Central memory CD8-positive, alpha-beta T cell (primary cell): ENCODE data around the gene VPS50.
"Not testable (repeated sequence)": the region's sequence is repeated elsewhere in the genome, so short reads cannot be mapped to it uniquely, and the experiment has no call there.

Experiments
- ATAC-seq: fragments of 150-1000 bp; cut with Tn5 transposase; replicated peaks from 2 replicates; pipeline ENCODE4 v1.10.0; 2022; ENCODE audit warnings: mild to moderate bottlenecking, moderate FRiP score, moderate number of reproducible peaks; ENCODE audit not compliant: poor library complexity, severe bottlenecking; ENCODE audit errors: extremely low read depth
- DNase-seq, 2 donors: peaks; one replicate each; pipeline ENCODE4 v3.0.0; 2021; ENCODE audit warnings: low spot score in 2 of 2
- H3K27ac Mint-ChIP-seq: one replicate; pipeline ENCODE4 v1.8.0; 2022; ENCODE audit warnings: low read depth, mild to moderate bottlenecking, moderate library complexity, mixed read lengths
- H3K27me3 Mint-ChIP-seq: one replicate; pipeline ENCODE4 v1.8.0; 2022; ENCODE audit warnings: mixed read lengths
- H3K36me3 Mint-ChIP-seq: one replicate; pipeline ENCODE4 v1.8.0; 2022; ENCODE audit warnings: mild to moderate bottlenecking, moderate library complexity, mixed read lengths; ENCODE audit not compliant: insufficient read depth
- H3K4me1 Mint-ChIP-seq: one replicate; pipeline ENCODE4 v1.8.0; 2022; ENCODE audit warnings: mixed read lengths
- H3K4me3 Mint-ChIP-seq: one replicate; pipeline ENCODE4 v1.8.0; 2022; ENCODE audit warnings: mild to moderate bottlenecking, moderate library complexity, mixed read lengths
- H3K9me3 Mint-ChIP-seq: one replicate; pipeline ENCODE4 v1.8.0; 2022; ENCODE audit warnings: mixed read lengths

Gene VPS50

GRCh38 chr7:93314449-93314848 is 82.3 kb downstream of the VPS50 start:
- Mint-ChIP-seq H3K27me3 (no peaks in the 10 kb centered on the region), H3K27ac (no peak overlapping the region), H3K4me3 (no peak overlapping the region), H3K9me3 (no peaks in the 10 kb centered on the region), H3K36me3 (peaks cover 14% of the 10 kb centered on the region), H3K4me1 (no peaks in the 10 kb centered on the region)
- ATAC-seq, result no peak
- no peak for DNase-seq

- Mint-ChIP-seq H3K36me3 (peaks cover 19% of the 10 kb centered on the region), H3K4me3 (no peak overlapping the region), H3K27ac (no peak overlapping the region), H3K27me3 (no peaks in the 10 kb centered on the region), H3K4me1 (no peaks in the 10 kb centered on the region), H3K9me3 (no peaks in the 10 kb centered on the region)
- ATAC-seq (no peak), DNase-seq (no peak)
Measured at GRCh38 chr7:93315896-93316295, 83.7 kb downstream of the VPS50 start.

- Mint-ChIP-seq H3K4me3 (no peak overlapping the region), H3K4me1 (no peaks in the 10 kb centered on the region), H3K27me3 (no peaks in the 10 kb centered on the region), H3K27ac (no peak overlapping the region), H3K9me3 (no peaks in the 10 kb centered on the region), H3K36me3 (peaks cover 23% of the 10 kb centered on the region)
- ATAC-seq (no peak), DNase-seq (no peak)
Measured at GRCh38 chr7:93316730-93317129, 84.6 kb downstream of the VPS50 start.

DNA sequence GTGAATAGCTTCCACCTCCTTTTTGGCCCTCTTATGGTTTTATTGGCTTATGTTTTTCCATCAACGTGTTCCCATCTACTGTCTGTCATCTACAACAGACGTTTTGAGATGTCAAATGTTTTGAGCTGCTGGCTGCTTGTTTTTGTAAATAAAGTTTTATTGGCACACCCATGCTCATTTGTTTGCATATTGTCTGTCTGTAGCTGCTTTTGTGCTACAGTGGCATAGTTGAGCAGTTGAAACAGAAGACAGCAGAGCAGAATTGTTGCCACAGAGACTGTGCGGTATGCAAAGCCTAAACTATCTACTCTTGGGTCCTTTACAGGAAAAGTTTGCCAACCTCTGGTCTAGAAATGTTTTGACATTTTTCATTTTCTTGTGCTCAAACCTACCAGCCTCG is 88.7 kb downstream of the VPS50 start:
- Mint-ChIP-seq H3K27ac (no peak overlapping the region), H3K9me3 (no peaks in the 10 kb centered on the region), H3K36me3 (peaks cover 20% of the 10 kb centered on the region), H3K27me3 (no peaks in the 10 kb centered on the region), H3K4me1 (no peaks in the 10 kb centered on the region), H3K4me3 (no peak overlapping the region)
- no peak for ATAC-seq
- no peak for DNase-seq

DNA sequence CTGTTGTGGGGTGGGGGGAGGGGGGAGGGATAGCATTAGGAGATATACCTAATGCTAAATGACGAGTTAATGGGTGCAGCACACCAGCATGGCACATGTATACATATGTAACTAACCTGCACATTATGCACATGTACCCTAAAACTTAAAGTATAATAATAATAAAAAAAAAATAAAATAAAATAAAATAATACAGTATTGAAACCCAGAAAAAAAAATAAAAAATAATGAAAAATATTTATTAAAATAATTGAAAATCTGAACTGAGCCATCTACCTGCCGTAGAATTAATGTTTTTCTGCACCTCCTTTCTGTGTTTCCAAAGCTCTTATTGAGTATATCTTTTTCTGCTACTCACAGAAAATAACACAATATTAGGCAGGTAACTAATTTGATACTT is 94.1 kb downstream of the VPS50 start:
- H3K27me3 Mint-ChIP-seq, ATAC-seq, H3K9me3 Mint-ChIP-seq, H3K4me1 Mint-ChIP-seq, H3K4me3 Mint-ChIP-seq, H3K27ac Mint-ChIP-seq, DNase-seq: not testable (repeated sequence)
- peaks cover 12% of the 10 kb centered on the region for H3K36me3 Mint-ChIP-seq

- Mint-ChIP-seq H3K27ac (no peak overlapping the region), H3K9me3 (no peaks in the 10 kb centered on the region), H3K4me3 (no peak overlapping the region), H3K36me3 (peaks cover 8% of the 10 kb centered on the region), H3K4me1 (no peaks in the 10 kb centered on the region), H3K27me3 (no peaks in the 10 kb centered on the region)
- DNase-seq (no peak), ATAC-seq (no peak)
Measured at GRCh38 chr7:93327006-93327633, 95.0 kb downstream of the VPS50 start.

DNA sequence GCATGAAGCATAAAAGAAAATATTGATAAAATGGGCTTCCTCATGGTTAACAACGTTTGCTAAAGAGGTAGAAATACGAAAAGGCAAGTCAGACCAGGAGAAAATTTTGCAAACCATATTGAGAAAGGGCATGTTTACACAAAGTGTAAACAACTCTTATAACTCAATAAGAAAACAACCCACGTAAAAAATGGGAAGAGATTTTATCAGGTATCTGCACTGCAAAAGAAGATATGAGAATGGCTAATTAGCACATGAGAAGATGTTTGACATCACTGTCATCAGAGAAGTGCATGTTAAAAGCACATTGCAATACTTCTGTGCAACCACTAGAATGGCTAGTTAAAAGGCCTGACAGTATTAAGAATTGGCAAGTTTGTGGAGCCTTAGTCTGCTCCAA is 99.5 kb downstream of the VPS50 start:
- Mint-ChIP-seq H3K4me3 (no peak overlapping the region), H3K9me3 (no peaks in the 10 kb centered on the region), H3K27me3 (no peaks in the 10 kb centered on the region), H3K4me1 (no peaks in the 10 kb centered on the region), H3K36me3 (peaks cover 4% of the 10 kb centered on the region), H3K27ac (no peak overlapping the region)
- ATAC-seq (no peak), DNase-seq (no peak)

DNA sequence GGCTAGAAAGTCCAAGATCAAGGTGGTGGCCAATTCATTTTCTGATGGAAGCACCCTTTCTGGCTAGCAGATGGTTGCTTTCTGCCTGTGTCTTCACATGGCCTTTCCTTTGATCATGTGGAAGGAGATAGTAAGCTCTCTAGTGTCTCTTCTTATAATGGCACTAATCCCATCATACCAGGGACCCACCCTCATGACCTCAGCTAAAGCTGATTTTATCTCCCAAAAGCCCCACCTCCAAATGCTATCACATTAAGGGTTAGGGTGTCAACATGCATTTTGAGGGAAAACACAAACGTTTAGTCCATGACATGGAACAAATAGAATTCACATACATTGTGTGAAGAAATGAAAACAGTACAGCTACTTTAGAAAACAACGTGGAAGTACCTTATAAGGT is 100.0 kb downstream of the VPS50 start:
- H3K27ac Mint-ChIP-seq, result no peak overlapping the region
- ATAC-seq, result no peak
- H3K9me3 Mint-ChIP-seq, result no peaks in the 10 kb centered on the region
- H3K36me3 Mint-ChIP-seq, result peaks cover 4% of the 10 kb centered on the region
- no peaks in the 10 kb centered on the region for H3K4me1 Mint-ChIP-seq
- H3K4me3 Mint-ChIP-seq, result no peak overlapping the region
- DNase-seq, result no peak
- H3K27me3 Mint-ChIP-seq, result no peaks in the 10 kb centered on the region

DNA sequence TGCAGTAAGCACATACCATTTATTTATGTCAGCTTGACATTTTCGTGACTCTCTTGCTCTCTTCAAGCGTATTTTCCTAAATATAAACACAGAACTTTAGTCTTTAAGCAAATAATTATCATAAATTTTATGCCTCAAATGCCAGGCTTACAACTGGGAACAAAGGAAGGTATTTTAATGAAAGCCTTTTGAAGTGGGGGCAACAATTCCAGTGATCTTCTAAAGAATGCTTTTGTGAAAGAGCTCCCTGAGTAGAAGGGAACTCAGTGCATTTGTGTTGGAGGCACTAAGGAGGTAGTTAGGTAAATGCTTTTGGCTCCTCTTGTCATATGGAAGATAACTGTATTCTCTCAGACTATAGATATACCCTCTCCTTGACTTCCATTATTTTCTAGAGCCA is 104.9 kb downstream of the VPS50 start:
- ATAC-seq (no peak), DNase-seq (no peak)
- Mint-ChIP-seq H3K27ac (no peak overlapping the region), H3K4me3 (no peak overlapping the region), H3K27me3 (no peaks in the 10 kb centered on the region), H3K9me3 (no peaks in the 10 kb centered on the region), H3K4me1 (no peaks in the 10 kb centered on the region), H3K36me3 (peaks cover 11% of the 10 kb centered on the region)

GRCh38 chr7:93342178-93342577 is 110.0 kb downstream of the VPS50 start:
- not testable (repeated sequence) for ATAC-seq, H3K4me1 Mint-ChIP-seq, H3K4me3 Mint-ChIP-seq, H3K9me3 Mint-ChIP-seq, DNase-seq, H3K27me3 Mint-ChIP-seq, H3K27ac Mint-ChIP-seq, H3K36me3 Mint-ChIP-seq

DNA sequence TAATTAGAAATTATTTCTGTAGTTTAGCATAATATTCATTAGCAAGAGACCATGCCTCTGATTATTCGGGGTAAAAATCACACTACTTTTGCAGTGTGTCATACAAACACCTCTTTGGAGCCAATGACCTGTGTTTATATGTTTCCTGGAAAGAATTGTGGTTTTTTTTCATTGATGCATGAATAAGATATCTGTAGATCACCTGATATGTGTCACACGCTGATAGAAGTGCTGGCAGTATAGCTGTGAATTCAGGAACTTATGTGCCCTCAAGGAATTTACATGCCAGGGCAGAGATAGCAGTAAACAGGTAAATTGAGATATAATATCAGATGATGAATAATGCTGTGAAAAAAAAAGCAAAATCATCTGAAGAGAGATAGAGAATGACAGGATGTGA is 118.2 kb downstream of the VPS50 start:
- Mint-ChIP-seq H3K4me1 (no peaks in the 10 kb centered on the region), H3K27ac (peak overlapping the region; percentile 58), H3K4me3 (no peak overlapping the region), H3K36me3 (peaks cover 4% of the 10 kb centered on the region), H3K9me3 (no peaks in the 10 kb centered on the region), H3K27me3 (no peaks in the 10 kb centered on the region)
- DNase-seq (no peak), ATAC-seq (no peak)

GRCh38 chr7:93352881-93353280 is 120.7 kb downstream of the VPS50 start:
- no peaks in the 10 kb centered on the region for H3K9me3 Mint-ChIP-seq

DNA sequence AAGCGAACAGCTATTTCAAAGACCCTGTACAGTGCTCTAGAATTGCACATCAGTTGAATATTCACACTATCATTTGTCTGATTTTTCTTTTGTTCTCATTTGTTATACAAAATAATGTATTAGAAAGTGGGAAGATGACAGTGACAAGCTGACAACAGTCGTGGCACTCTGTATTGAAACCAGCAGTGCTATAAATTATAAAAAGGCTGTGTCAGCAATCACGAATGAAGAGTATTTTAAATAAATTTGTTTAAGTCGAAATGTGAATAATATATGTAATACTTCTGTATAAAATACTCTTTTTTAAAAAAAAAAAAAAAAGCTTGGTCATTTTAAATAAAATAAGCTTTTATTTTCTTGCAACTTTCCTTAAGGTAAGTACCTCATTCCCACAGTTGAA is 122.6 kb downstream of the VPS50 start:
- no peaks in the 10 kb centered on the region for H3K27me3 Mint-ChIP-seq
- no peaks in the 10 kb centered on the region for H3K4me1 Mint-ChIP-seq
- no peaks in the 10 kb centered on the region for H3K9me3 Mint-ChIP-seq
- peaks cover 11% of the 10 kb centered on the region for H3K36me3 Mint-ChIP-seq
- ATAC-seq, result no peak
- no peak overlapping the region for H3K4me3 Mint-ChIP-seq
- H3K27ac Mint-ChIP-seq, result no peak overlapping the region
- no peak for DNase-seq

More at GRCh38 chr7:93352881-93353280, 120.7 kb downstream of the VPS50 start:
- H3K36me3 Mint-ChIP-seq, result peaks cover 9% of the 10 kb centered on the region
- no peak overlapping the region for H3K27ac Mint-ChIP-seq
- ATAC-seq, result no peak
- no peak overlapping the region for H3K4me3 Mint-ChIP-seq
- H3K27me3 Mint-ChIP-seq, result no peaks in the 10 kb centered on the region
- no peaks in the 10 kb centered on the region for H3K4me1 Mint-ChIP-seq
- no peak for DNase-seq
